Activated CD8-positive, alpha-beta memory T cell treated with anti-CD3 and anti-CD28 coated beads for 36 hours (primary cell): Measurements from ENCODE around the gene MYBBP1A. TPM values are rescaled to one million over a fixed set of nuclear protein-coding genes. Genes with fewer than 3 reads are reported as not detected.
"Not testable (repeated sequence)": the region's sequence is repeated elsewhere in the genome, so short reads cannot be mapped to it uniquely, and the experiment has no call there.

Source experiments
- CTCF ChIA-PET: fragments of 350-600 bp; sonication (Branson Sonifier 250); formaldehyde crosslinking; loops from one replicate; lab custom pipeline; 2021; ENCODE audit warnings: antibody characterized with exemption; lab: Charles Lee
- POLR2A ChIA-PET: fragments of 350-600 bp; sonication (Branson Sonifier 250); formaldehyde crosslinking; loops from one replicate; lab custom pipeline; 2021; ENCODE audit warnings: antibody characterized with exemption; lab: Charles Lee
- total RNA-seq, 2 experiments: library from RNA; stranded (reverse); gene quantifications; one replicate each; pipeline ENCODE4 v1.2.3, GENCODE V29; 2021

MYBBP1A gene
- total RNA-seq, 2 experiments from 2014 or later = 154 to 157 TPM

DNA sequence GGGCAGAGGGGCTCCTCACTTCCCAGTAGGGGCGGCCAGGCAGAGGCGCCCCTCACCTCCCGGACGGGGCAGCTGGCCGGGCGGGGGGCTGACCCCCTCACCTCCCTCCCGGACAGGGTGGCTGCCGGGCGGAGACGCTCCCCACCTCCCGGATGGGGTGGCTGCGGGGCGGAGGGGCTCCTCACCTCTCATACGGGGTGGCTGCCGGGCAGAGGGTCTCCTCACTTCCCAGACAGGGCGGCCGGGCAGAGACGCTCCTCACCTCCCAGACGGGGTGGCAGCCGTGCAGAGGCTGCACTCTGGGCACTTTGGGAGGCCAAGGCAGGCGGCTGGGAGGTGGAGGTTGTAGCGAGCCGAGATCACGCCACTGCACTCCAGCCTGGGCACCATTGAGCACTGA, 23.2 kb upstream of the MYBBP1A start:
- CTCF ChIA-PET = interaction anchor here (1.8 kb wide), 1 partner anchor 10 kb away, joined by 4 read pairs; no protein-coding TSS in a partner anchor

DNA sequence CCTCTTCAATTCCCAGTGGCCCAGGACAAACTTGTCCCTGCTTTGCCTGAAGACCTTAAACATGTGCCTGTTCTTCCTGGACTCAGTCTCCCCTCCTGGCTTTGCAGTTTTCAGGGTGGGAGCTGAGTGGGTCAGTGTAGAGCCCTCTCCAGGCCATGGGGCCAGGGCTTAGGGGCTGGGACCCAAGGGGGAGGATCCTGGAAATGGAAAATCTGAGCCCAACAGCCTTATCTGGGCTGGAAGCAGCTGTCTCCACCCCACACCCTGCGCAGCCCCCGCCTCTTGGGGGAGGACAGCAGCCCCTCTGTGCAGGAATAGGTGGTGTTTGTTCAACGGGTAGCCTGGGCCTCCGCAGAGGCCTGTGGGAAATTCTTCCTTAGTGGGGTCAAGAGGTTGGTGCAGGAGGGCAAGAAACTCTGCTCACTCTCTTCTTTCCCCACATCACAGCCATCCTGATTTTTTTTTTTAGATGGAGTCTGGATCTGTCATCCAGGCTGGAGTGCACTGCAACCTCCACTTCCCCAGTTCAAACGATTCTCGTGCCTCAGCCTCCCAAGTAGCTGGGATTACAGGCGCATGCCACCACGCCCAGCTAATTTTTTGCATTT, 22.3 kb upstream of the MYBBP1A start:
- CTCF ChIA-PET = interaction anchor here (1.0 kb wide), 1 partner anchor 11 kb away, joined by 4 read pairs; no protein-coding TSS in a partner anchor
- POLR2A ChIA-PET = no interaction called here

More for the DNA sequence above, 23.2 kb upstream of the MYBBP1A start:
- POLR2A ChIA-PET = not testable (repeated sequence)

DNA sequence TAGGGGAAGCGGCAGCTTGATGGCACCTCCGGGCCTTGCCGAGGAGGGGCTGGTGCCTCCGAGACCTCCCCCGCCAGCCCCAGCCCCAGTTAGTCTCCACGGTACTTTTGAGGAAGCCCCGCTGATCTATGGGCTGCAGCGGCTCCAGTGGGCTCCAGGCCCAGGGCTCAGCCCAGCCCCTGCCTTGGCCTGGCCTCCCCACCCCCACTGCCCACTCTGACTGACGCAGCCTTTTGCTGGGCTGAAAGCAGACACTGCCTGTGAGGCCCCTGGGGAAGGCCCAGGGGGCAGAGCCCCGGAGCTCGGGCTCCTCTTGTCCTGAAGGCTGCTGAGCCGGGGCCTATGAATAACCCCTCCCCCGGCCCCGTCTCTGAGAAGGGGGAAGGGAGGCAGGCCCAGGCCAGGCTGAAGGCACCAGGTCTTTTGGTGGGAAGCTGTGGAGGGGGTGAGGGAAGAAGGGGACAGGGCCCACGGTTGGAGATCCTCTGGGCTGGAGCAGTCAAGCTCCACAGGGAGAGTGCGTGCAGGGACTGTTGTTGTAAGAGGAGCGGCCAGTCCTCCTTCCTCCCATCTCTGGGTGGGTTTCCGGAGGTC, 21.6 kb upstream of the MYBBP1A start:
- CTCF ChIA-PET = interaction anchor here (1.0 kb wide), 1 partner anchor 10 kb away, joined by 4 read pairs; no protein-coding TSS in a partner anchor

DNA sequence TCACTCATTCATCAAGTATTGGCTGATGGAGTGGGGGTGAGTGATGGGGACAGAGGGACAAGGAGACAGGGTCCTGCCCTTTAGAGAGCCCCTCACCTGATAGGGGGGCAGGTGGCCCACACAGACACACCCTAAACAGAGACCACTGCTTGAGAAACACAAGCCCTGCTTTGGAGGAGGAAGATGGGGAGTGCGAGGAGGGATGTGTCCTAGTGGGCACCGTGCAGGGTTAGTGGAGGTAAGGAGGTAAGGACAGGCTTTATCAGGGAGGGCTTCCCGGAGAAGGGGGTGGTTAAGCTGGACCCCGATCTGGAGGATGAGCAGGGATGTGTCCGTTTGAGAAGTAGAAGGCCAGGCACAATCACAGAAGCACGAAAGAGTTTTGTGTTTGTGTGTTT, 21.0 kb upstream of the MYBBP1A start:
- ChIA-PET POLR2A (no interaction called here), CTCF (interaction anchor here (0.6 kb wide), 1 partner anchor 70 kb away, joined by 5 read pairs; no protein-coding TSS in a partner anchor)

More for the DNA sequence above, 21.6 kb upstream of the MYBBP1A start:
- POLR2A ChIA-PET = no interaction called here

DNA sequence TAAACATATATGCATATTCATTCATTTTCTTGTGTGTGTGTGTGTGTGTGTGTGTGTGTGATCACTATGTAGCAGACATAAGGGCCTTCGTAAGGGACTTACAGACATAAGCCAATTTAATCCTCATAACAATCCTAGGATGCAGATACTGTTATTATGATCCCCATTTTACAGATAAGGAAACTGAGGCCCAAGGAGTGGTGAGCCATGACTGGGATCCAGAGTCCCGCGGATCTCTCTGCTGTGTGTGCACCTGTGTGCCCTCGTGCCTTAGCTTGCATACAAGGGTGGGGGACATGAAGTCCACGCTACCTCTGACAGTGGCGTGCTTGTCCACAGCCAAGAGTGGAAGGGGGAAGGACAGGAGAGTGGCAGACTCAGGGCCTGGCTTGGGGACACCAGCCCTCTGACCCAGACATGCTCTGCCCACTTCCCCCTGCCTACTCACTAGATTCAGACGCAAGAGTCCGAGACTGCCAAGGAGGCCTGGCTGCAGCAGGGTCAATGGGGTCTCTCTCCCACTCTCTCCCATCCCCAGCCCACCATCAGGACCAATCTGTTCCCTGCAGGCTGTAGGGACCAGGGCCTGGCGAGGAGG, 19.4 kb upstream of the MYBBP1A start:
- CTCF ChIA-PET = interaction anchor here (0.9 to 1.6 kb wide), 5 partner anchors 10 to 216 kb away, joined by 3 to 4 read pairs (median 3); no protein-coding TSS in a partner anchor
- POLR2A ChIA-PET = interaction anchor here (1.0 kb wide), 1 partner anchor 20 kb away, joined by 3 read pairs; no protein-coding TSS in a partner anchor

DNA sequence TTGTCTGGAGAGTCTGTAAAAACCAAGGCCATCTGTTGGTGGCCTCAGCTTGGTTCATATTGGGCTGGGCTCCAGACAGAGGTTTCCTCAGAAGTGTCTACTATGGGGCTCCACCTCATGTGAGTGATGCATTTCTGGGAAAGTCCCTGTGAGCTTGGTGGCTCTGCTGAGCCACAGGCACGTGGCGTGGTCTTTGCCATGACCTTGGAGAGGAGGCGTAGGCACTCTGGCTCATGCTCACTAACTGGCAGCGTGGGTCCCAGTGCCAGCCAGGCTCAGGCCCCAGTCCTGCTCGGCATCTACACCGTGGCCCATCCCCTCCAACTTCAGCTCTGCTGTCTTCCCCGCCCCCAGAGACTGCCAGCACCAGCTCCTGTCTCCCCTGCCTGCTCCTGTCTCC, 18.5 kb upstream of the MYBBP1A start:
- POLR2A ChIA-PET = interaction anchor here (0.7 to 1.0 kb wide), 3 partner anchors 19 to 217 kb away, joined by 3 to 5 read pairs (median 3); partner anchors contain the start of gene ARRB2
- CTCF ChIA-PET = interaction anchor here (0.9 to 1.6 kb wide), 5 partner anchors 9 to 217 kb away, joined by 3 to 4 read pairs (median 3); no protein-coding TSS in a partner anchor

DNA sequence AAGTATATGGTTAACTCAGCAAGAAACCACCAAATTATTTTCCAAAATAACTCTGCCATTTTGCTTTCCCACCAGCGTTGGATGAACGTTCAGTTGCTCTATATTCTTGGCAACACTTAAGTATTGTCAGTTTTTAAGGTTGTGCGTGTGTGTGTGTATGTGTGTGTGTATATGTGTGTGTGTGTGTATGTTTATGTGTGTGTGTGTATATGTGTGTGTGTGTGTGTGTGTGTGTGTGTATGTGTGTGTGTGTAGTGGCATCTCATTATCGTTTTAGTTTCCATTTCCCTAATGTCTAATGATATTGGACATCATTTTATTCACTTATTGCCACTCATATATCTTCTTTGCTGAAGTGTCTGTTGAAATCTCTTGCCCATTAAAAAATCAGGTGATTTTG, 17.9 kb upstream of the MYBBP1A start:
- POLR2A ChIA-PET = interaction anchor here (0.9 kb wide), 1 partner anchor 217 kb away, joined by 5 read pairs; no protein-coding TSS in a partner anchor

DNA sequence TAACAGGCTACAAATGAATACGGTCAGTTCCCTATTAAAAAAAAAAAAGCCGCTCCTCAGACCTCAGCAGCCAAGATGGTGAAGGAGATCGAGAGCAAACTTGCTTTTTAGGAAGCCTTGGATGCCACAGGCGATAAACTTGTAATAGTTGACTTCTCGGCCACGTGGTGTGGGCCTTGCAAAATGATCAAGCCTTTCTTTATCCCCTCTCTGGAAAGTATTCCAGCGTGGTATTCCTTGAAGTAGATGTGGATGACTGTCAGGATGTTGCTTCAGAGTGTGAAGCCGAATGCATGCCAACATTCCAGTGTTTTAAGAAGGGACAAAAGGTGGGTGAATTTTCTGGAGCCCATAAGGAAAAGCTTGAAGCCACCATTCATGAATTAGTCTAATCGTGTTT, 16.9 kb upstream of the MYBBP1A start:
- POLR2A ChIA-PET = no interaction called here
- CTCF ChIA-PET = no interaction called here

More for the DNA sequence above, 17.9 kb upstream of the MYBBP1A start:
- CTCF ChIA-PET = interaction anchor here (1.2 to 1.6 kb wide), 2 partner anchors 8 to 217 kb away, joined by 3 to 4 read pairs; no protein-coding TSS in a partner anchor

DNA sequence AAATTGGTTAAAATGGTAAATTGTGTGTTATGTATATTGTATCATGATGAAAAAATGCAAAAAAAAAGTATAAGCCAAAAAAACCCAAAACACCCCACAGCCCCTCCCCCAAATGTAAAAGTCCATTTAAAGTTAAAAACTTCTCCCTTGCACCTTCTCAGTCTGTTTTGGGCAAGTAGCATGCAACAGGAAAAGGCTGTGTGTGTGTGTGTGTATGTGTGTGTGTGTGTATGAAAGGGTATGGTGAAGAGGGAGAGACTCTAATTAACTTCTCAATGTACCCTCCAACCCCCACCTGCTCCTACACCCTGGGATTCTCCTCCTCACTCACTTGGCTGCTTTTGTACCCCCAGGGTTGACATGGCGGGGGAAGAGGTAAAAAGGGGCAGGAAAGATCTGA, 14.4 kb upstream of the MYBBP1A start:
- CTCF ChIA-PET = interaction anchor here (1.1 to 1.2 kb wide), 2 partner anchors 14 to 40 kb away, joined by 3 read pairs; no protein-coding TSS in a partner anchor
- POLR2A ChIA-PET = no interaction called here

DNA sequence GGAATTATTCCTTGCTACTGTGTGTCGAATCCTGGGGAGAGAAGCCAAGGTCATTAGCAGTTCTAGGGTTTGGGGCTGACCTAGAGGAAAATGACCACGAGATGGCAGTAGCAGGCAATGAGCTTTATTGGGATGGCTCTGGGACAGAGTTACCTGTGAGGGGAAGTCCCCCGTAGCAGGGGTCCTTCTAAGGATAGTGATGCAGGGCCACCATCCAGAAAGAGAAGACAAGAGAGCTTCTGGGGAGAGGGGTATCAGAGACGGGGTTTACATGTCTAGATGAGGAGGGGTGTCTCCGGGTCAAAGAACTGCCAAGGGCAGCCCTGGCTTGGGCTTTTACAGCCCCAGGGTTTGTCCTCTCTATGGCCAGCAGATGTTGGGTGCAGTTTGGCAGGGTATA, 11.6 kb upstream of the MYBBP1A start:
- POLR2A ChIA-PET = no interaction called here
- CTCF ChIA-PET = interaction anchor here (0.5 to 4.6 kb wide), 28 partner anchors 9 to 343 kb away, joined by 3 to 65 read pairs (median 4); partner anchors contain the start of genes MYBBP1A, PSMB6 and SMTNL2

DNA sequence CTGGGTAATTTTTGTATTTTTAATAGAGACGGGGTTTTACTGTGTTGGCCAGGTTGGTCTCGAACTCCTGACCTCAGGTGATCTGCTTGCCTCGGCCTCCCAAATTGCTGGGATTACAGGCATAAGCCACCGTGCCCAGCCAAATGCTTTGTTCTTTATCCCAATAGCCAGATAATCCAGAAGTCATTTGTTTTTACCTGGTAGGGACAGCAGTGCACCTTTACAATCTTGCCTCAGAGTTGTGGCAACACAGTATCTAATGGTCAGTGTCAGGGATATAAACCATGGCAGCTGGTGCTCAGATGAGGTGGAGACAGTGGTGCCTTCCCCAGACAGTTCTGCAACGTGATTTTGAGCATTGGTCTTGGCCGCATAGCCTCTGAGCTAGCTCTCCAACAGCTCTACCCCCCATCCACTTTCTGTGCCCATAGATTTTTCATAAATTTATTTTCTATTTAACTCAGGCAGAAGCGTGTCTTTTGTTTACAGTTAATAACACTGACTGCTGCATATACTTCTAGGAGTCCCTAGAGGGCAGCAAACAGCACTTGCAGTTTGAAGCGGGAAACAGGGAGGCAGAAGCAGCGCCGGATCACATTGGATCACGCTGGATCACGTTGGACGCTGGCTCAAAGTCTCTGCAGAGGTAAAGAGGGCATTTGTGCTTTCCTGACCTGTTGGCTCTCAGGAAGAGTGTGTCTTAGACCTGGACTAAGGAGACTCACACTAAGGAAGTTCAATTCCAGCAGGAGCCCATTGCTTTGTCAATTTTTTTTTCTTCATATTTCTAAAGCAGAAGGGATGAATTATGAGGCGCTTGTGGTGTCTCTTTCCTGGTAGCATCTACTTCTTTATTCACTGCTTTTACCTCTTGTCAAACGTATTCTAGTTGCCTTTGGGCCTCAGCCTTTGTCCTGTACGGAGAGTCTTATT, 10.3 kb upstream of the MYBBP1A start:
- ChIA-PET POLR2A (interaction anchor here (0.7 kb wide), 1 partner anchor 422 kb away, joined by 3 read pairs; no protein-coding TSS in a partner anchor), CTCF (interaction anchor here (0.6 to 4.6 kb wide), 14 partner anchors 8 to 296 kb away, joined by 3 to 65 read pairs (median 3); partner anchors contain the start of genes PSMB6 and SMTNL2)

DNA sequence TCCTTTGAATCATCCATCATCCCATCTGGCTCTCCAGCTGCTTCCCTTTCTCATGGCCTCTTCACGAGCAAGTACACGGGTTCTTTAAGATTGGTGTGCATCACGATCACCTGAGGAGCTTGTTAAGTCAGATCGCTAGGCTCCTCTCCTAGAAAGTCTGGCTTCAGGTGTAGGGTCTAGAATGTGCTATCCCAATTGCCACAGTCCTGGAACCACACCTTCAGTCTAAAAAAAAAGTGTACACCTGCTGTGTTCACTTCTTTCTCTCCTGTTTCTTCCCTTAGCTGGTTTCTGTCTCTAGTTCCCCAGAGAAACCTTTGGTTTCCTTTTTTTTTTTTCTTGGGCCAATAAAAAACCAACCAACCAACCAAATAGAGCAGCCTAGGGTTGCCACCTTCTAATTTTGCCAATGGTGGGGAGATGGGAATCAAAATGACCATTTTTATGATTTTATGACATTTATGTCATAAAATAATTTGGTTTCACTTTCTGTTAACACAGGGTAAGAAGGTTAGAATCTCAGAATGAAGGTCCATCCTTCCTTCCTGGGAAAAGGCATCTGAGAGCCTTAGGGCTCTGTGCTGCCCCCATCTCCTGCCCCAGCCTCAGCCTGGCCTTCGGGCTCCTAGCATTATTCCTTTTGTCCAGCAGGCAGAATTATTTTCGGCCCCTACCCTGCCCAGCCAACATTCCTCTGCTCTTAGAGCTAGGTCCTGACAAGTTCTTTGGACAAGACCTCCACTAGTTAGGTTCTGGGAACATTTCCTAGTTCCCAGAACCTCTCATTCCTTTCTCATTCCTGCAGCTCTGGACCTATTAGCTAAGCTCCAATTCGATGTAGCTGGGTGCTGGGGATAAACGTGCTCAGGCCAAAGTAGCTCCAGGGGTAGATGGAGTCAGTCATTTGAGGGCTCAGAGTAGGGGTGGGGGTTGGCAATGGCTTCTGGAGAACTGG, 7.1 kb upstream of the MYBBP1A start:
- CTCF ChIA-PET = interaction anchor here (0.8 to 1.3 kb wide), 3 partner anchors 10 to 141 kb away, joined by 3 read pairs; partner anchors contain the start of gene SPNS3
- POLR2A ChIA-PET = interaction anchor here (1.0 kb wide), 3 partner anchors 141 to 409 kb away, joined by 3 to 4 read pairs (median 3); partner anchors contain the start of genes PELP1 and SPAG7

DNA sequence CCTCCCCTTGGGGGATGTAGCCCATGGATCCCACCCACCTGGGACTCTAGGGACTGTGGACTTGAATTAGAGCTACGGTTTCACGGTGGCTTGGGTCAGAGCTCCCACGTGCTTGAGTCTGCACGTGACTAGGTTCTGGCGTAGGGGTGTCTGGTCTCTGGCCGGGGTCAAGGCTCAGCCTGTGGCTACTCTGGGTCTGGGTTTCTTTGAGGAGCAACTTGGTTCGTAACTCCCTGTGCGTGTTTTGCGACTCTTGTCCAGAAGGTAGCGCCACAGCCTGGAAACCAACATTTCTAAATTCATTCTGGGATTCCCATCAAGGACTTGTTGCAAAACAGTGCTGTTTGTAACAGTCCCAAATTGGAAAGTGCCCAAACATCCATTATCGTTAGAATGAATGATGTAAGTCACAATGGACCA, 5.7 kb upstream of the MYBBP1A start:
- ChIA-PET CTCF (no interaction called here), POLR2A (interaction anchor here (0.6 kb wide), 1 partner anchor 436 kb away, joined by 4 read pairs; no protein-coding TSS in a partner anchor)

DNA sequence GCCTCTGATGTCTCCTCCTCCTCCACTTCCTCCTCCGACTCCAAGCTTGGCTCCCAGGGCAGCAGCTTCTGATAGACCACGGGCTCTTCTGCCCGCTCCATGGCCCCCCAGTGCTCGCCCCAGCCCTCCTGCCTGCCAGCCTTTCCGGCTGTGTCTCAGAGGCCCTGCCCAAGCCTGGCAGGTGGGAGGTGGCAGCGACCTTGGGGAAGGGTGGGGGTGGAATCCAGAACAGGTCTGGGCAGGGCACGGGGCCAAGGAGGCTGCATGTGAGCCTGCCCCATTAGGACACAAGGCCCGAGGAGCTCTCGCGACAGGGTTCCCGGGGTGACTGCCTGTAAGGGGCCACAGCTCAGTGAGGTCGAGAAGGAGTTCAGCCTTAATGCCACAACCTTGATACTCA, 5.2 kb upstream of the MYBBP1A start, which contains the start of gene GGT6:
GGT6 (minus strand) TSS at position 157 of the 400 bp plus-strand sequence; CDS start at position 101, 56 bp downstream.
- CTCF ChIA-PET = no interaction called here
- POLR2A ChIA-PET = interaction anchor here (0.6 kb wide), 1 partner anchor 436 kb away, joined by 4 read pairs; no protein-coding TSS in a partner anchor

DNA sequence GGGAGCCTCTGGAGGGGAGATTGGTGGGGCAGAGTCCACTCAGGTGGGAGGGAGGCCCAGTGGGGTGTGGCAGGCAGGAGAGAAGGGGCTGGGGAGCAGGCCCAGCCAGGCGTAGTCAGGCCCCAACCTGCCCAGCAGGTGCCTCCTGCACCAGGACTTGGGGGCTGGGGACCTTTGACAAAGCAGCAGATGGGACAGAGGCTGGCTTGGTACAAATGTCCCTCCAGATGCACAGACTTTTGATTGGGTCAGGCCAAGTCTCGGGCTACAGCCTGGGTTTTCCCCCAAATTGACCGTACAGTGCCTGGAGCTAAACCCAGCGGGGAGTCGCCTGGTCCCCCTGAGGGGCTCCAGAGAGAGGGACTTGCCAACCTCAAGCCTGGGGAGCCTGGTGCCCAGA, 4.8 kb upstream of the MYBBP1A start:
- ChIA-PET CTCF (no interaction called here), POLR2A (no interaction called here)

DNA sequence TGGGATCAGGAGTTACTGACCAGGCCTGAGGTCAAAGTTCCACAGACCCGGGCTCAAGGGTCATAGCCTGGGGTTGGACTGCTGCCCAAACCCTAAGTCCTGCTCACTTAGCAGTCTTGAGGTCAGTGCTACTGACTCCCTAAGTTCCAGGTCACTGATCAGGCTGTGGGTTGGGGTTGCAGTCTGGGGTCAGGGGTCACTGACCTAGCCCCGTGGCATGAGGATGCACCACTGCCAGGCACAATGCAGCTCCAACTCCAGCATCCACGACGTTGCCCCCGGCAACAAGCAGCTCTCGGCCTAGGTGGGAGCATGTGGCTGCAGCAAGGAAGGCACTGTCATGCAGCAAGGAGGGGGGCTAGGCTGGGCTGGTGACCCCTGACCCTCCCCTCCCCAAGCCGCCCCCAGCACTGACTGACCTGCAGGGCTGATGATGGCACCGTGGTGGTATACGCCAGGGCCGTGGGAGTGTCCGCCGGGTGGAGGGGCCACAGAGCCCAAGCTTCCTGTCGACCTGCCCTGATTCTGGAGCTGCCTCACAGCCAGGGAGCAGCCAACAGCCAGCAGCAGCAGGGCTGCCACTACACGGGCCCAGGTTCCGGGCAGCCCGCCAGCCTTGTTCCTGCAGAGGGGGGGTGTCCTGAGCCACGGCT, 4.1 kb upstream of the MYBBP1A start:
- ChIA-PET CTCF (interaction anchor here (0.6 kb wide), 1 partner anchor 137 kb away, joined by 4 read pairs; no protein-coding TSS in a partner anchor), POLR2A (no interaction called here)
